ENCODE measurements around the gene CENPO.

GRCh38 chr2:24843330-24843860 lies 50.2 kb downstream of the CENPO start:
- TF ChIP-seq CTCF (IDR thresholded peaks at IDR 0.05): no peak
- no peak for TF ChIP-seq POLR2A (IDR thresholded peaks at IDR 0.05)
